GM23338 (cell line): ENCODE results near the gene DCLK2. TPM values are rescaled to one million over a fixed set of nuclear protein-coding genes. Genes with fewer than 3 reads are reported as not detected.
A peak's percentile ranks its signal among the peaks of the same experiment; 100 is the strongest.

Experiments used
- ATAC-seq: fragments of 200-7000 bp; cut with Tn5 transposase; 3 replicates; pipeline ENCODE4 v1.9.1; 2020
- DNase-seq: peaks from one replicate; pipeline ENCODE4 v3.0.0-alpha.2; 2015; ENCODE audit warnings: low spot score
- H2AFZ ChIP-seq: fragments of 200-600 bp; sonication (generic); 2 replicates; pipeline ENCODE4 v1.8.0; 2016; ENCODE audit warnings: antibody characterized with exemption, mild to moderate bottlenecking, moderate library complexity
- H3F3A ChIP-seq: fragments of 200-600 bp; sonication (generic); replicated peaks from 2 replicates; pipeline ENCODE4 v1.8.0; 2017; ENCODE audit warnings: antibody characterized with exemption, mixed run types, low read depth
- H3K27ac ChIP-seq: fragments of 200-600 bp; sonication (generic); 2 replicates; pipeline ENCODE4 v1.6.1; 2016; ENCODE audit warnings: low read depth
- H3K27me3 ChIP-seq: fragments of 200-600 bp; sonication (generic); 2 replicates; pipeline ENCODE4 v1.8.0; 2016; ENCODE audit warnings: mild to moderate bottlenecking, mixed run types, moderate library complexity; ENCODE audit not compliant: insufficient read depth
- H3K36me3 ChIP-seq: fragments of 200-600 bp; sonication (generic); 2 replicates; pipeline ENCODE4 v1.8.0; 2016; ENCODE audit warnings: mild to moderate bottlenecking; ENCODE audit not compliant: insufficient read depth
- H3K4me1 ChIP-seq: fragments of 200-600 bp; sonication (generic); 2 replicates; pipeline ENCODE4 v1.8.0; 2016; ENCODE audit warnings: mild to moderate bottlenecking, moderate library complexity; ENCODE audit not compliant: insufficient read depth
- H3K4me2 ChIP-seq: fragments of 200-600 bp; sonication (generic); 2 replicates; pipeline ENCODE4 v1.7.1; 2017; ENCODE audit warnings: mixed run types
- H3K4me3 ChIP-seq: fragments of 200-600 bp; sonication (generic); 2 replicates; pipeline ENCODE4 v1.6.1; 2016; ENCODE audit warnings: mixed run types
- H3K79me2 ChIP-seq: fragments of 200-600 bp; sonication (generic); replicated peaks from 2 replicates; pipeline ENCODE4 v1.8.0; 2017; ENCODE audit warnings: mild to moderate bottlenecking; ENCODE audit not compliant: insufficient read depth
- H3K9me2 ChIP-seq: fragments of 200-600 bp; sonication (generic); 2 replicates; pipeline ENCODE4 v1.8.0; 2017; ENCODE audit not compliant: insufficient read depth
- H4K20me1 ChIP-seq: fragments of 200-600 bp; sonication (generic); replicated peaks from 2 replicates; pipeline ENCODE4 v1.8.0; 2017; ENCODE audit warnings: mild to moderate bottlenecking; ENCODE audit not compliant: insufficient read depth
- H3K27ac Mint-ChIP-seq: 2 replicates; pipeline ENCODE4 v1.8.0; 2020; ENCODE audit warnings: inconsistent platforms, mild to moderate bottlenecking, moderate library complexity, mixed read lengths
- H3K27me3 Mint-ChIP-seq: 3 replicates; pipeline ENCODE4 v1.8.0; 2022; ENCODE audit warnings: low read depth, mild to moderate bottlenecking, moderate library complexity, mixed read lengths, inconsistent platforms; ENCODE audit not compliant: insufficient read depth, poor library complexity
- H3K36me3 Mint-ChIP-seq: 3 replicates; pipeline ENCODE4 v1.8.0; 2021; ENCODE audit warnings: low read depth, mild to moderate bottlenecking, inconsistent platforms, moderate library complexity, mixed read lengths
- H3K4me1 Mint-ChIP-seq: 3 replicates; pipeline ENCODE4 v1.8.0; 2020; ENCODE audit warnings: mild to moderate bottlenecking, inconsistent platforms, mixed read lengths
- H3K4me3 Mint-ChIP-seq: 3 replicates; pipeline ENCODE4 v1.8.0; 2021; ENCODE audit warnings: moderate library complexity, mild to moderate bottlenecking, inconsistent platforms, mixed read lengths
- H3K9me3 Mint-ChIP-seq: 3 replicates; pipeline ENCODE4 v1.8.0; 2020; ENCODE audit warnings: moderate library complexity, mild to moderate bottlenecking, inconsistent platforms, mixed read lengths
- CREB1 ChIP-seq: fragments of 250-450 bp; sonication (Bioruptor Pico); IDR thresholded peaks from 2 replicates; pipeline ENCODE4 v1.5.0; 2020; ENCODE audit warnings: low read depth, mild to moderate bottlenecking, moderate library complexity
- CTCF ChIP-seq, 2 experiments: fragments of 200-600 bp in 1 of 2; sonication (generic) in 1 of 2; conservative IDR thresholded peaks; 2 replicates each; pipeline versions ENCODE4 v1.5.1 to v1.6.1; 2016 to 2017; ENCODE audit warnings: antibody characterized with exemption in 2 of 2, low read depth in 2 of 2, mild to moderate bottlenecking in 2 of 2, moderate library complexity in 1 of 2
- ETS1 ChIP-seq: IDR thresholded peaks from 2 replicates; pipeline ENCODE4 v1.6.1; 2016; ENCODE audit warnings: antibody characterized with exemption
- EZH2 ChIP-seq: fragments of 200-600 bp; sonication (generic); IDR thresholded peaks from one replicate; pipeline ENCODE4 v1.8.0; 2017; ENCODE audit warnings: antibody characterized with exemption, mild to moderate bottlenecking, low read depth; ENCODE audit not compliant: unreplicated experiment
- EZH2phosphoT487 ChIP-seq: fragments of 200-600 bp; sonication (generic); IDR thresholded peaks from one replicate; pipeline ENCODE4 v1.8.1; 2018; ENCODE audit warnings: antibody characterized with exemption; ENCODE audit not compliant: unreplicated experiment
- JUNB ChIP-seq: IDR thresholded peaks from one replicate; pipeline ENCODE4 v1.6.1; 2016; ENCODE audit warnings: antibody characterized with exemption; ENCODE audit not compliant: unreplicated experiment
- POLR2AphosphoS5 ChIP-seq: IDR thresholded peaks from 2 replicates; pipeline ENCODE4 v1.6.1; 2016; ENCODE audit warnings: antibody characterized with exemption, low read depth
- REST ChIP-seq: IDR thresholded peaks from one replicate; pipeline ENCODE4 v1.6.1; 2018; ENCODE audit warnings: antibody characterized with exemption; ENCODE audit not compliant: unreplicated experiment
- polyA plus RNA-seq: library from polyadenylated mRNA; unstranded; fragments of >200 nt; fragmentation: Nextera tagmentation; extraction: Ambion mirVana; gene quantifications from 2 replicates; pipeline ENCODE4 v1.2.1, GENCODE V29; 2016
- total RNA-seq: library from RNA; depleted of rRNA; stranded (reverse); fragments of >200 nt; shearing (Covaris generic); gene quantifications from 2 replicates; pipeline ENCODE4 v1.2.3, GENCODE V29; 2014

Gene DCLK2
- total and polyA plus RNA-seq, 2 experiments from 2014 or later: 0.49 TPM; not detected in 1

GRCh38 chr4:150289881-150290280 is 211.6 kb downstream of the DCLK2 start (continued):
- TF ChIP-seq EZH2phosphoT487 (no peak), CREB1 (CRISPR knock-in tag) (no peak), EZH2 (no peak), POLR2AphosphoS5 (no peak), JUNB (no peak)

GRCh38 chr4:150297861-150298474 is 219.7 kb downstream of the DCLK2 start:
- no peaks in the 10 kb centered on the region for H3K9me3 Mint-ChIP-seq
- H3K27me3 Mint-ChIP-seq: no peaks in the 10 kb centered on the region
- H3K4me1 Mint-ChIP-seq: no peaks in the 10 kb centered on the region
- no peak overlapping the region for H3K4me3 Mint-ChIP-seq
- no peaks in the 10 kb centered on the region for H3K36me3 Mint-ChIP-seq
- Histone ChIP-seq H4K20me1 (no peaks in the 10 kb centered on the region), H3K9me2 (no peaks in the 10 kb centered on the region), H2AFZ (no peak overlapping the region), H3K4me1 (no peaks in the 10 kb centered on the region), H3K4me3 (no peak overlapping the region), H3K79me2 (no peaks in the 10 kb centered on the region), H3K4me2 (no peak overlapping the region), H3K27me3 (no peaks in the 10 kb centered on the region), H3K27ac (no peak overlapping the region), H3K36me3 (no peaks in the 10 kb centered on the region), H3F3A (no peaks in the 10 kb centered on the region)
- peak; percentile 70 for DNase-seq
- TF ChIP-seq CTCF (conservative IDR thresholded peaks at IDR 0.05; ENCODE audit: low read depth in 2 of 2): peak; percentile 74 to 93
- no peak for TF ChIP-seq JUNB
- no peak overlapping the region for H3K27ac Mint-ChIP-seq
- no peak; the same call in 2 of the 3 replicates for ATAC-seq

GRCh38 chr4:150299816-150300215 is 221.6 kb downstream of the DCLK2 start:
- TF ChIP-seq ETS1 (no peak), POLR2AphosphoS5 (no peak), EZH2phosphoT487 (no peak), REST (no peak)

More at GRCh38 chr4:150299816-150300215, 221.6 kb downstream of the DCLK2 start:
- Mint-ChIP-seq H3K27ac (no peak overlapping the region), H3K9me3 (no peaks in the 10 kb centered on the region), H3K4me1 (peaks cover 3% of the 10 kb centered on the region; the same call in 2 of the 3 replicates), H3K4me3 (no peak overlapping the region), H3K36me3 (no peaks in the 10 kb centered on the region), H3K27me3 (no peaks in the 10 kb centered on the region)
- Histone ChIP-seq H3K27me3 (no peaks in the 10 kb centered on the region), H3K27ac (no peak overlapping the region), H3K9me2 (no peaks in the 10 kb centered on the region), H3K4me2 (no peak overlapping the region), H3K79me2 (no peaks in the 10 kb centered on the region), H2AFZ (no peak overlapping the region), H3K4me1 (peaks cover 4% of the 10 kb centered on the region; the same call in 1 of the 2 replicates), H3K36me3 (no peaks in the 10 kb centered on the region), H4K20me1 (no peaks in the 10 kb centered on the region), H3K4me3 (no peak overlapping the region), H3F3A (no peaks in the 10 kb centered on the region)
- ATAC-seq (no peak), DNase-seq (no peak)
